HCT116 (cell line): ENCODE data around the gene CERK. TPM values are rescaled to one million over a fixed set of nuclear protein-coding genes. Genes with fewer than 3 reads are reported as not detected.
A peak's percentile ranks its signal among the peaks of the same experiment; 100 is the strongest.

Experiments
- ATAC-seq: fragments of 200-7000 bp; cut with Tn5 transposase; 2 replicates; pipeline ENCODE4 v1.9.1; 2020; ENCODE audit warnings: mild to moderate bottlenecking, moderate library complexity
- BruUV-seq: library from RNA; stranded (reverse); fragments of 400-500 nt; replicated peaks from 2 replicates; lab custom pipeline; 2021; lab: Mats Ljungman, UMichigan
- CTCF ChIA-PET: fragments of 300-600 bp; sonication (Branson Sonifier 250); formaldehyde crosslinking; loops from one replicate; lab custom pipeline; 2021; ENCODE audit warnings: antibody characterized with exemption; lab: Charles Lee
- POLR2A ChIA-PET: fragments of 300-600, 350-600 bp; sonication (Branson Sonifier 250); formaldehyde crosslinking; loops from one replicate; lab custom pipeline; 2021; ENCODE audit warnings: antibody characterized with exemption; lab: Charles Lee
- RAD21 ChIA-PET, 2 experiments: fragments of 300-600 bp; sonication (Branson Sonifier 250); formaldehyde crosslinking; loops; one replicate each; lab custom pipeline; 2023; ENCODE audit warnings: low total read pairs in 2 of 2; ENCODE audit not compliant: uncharacterized antibody in 2 of 2, unreplicated experiment in 2 of 2, low non-redundant PET in 1 of 2; lab: Charles Lee
- DNase-seq: peaks from one replicate; pipeline ENCODE4 v3.0.0-alpha.2; 2010; ENCODE audit warnings: low read depth, low spot score
- H2AFZ ChIP-seq: fragments of 200-600 bp; shearing (Covaris generic), sonication (generic); 2 replicates; pipeline ENCODE4 v1.6.1; 2017; ENCODE audit warnings: low read depth, mixed run types, mixed read lengths, antibody characterized with exemption, low read length; ENCODE audit not compliant: poor library complexity, severe bottlenecking
- H3K27ac ChIP-seq: 2 replicates; pipeline ENCODE4 v1.5.1; 2012; ENCODE audit warnings: low read depth, low read length
- H3K27me3 ChIP-seq: fragments of 200-600 bp; sonication (generic); 2 replicates; pipeline ENCODE4 v1.6.1; 2016; ENCODE audit warnings: mixed run types, low read length, mixed read lengths; ENCODE audit not compliant: insufficient read depth
- H3K36me3 ChIP-seq, 2 experiments: fragments of 200-500 bp in 1 of 2; fragments of 200-600 bp in 1 of 2; sonication (Bioruptor generic) in 1 of 2; sonication (generic) in 1 of 2; 2 replicates each; pipeline versions ENCODE4 v1.5.1 to v1.6.1; 2014 to 2016; ENCODE audit warnings: low read length in 2 of 2, inconsistent platforms in 1 of 2, mixed read lengths in 1 of 2, mixed run types in 1 of 2; ENCODE audit not compliant: insufficient read depth in 2 of 2, control insufficient read depth in 1 of 2
- H3K4me1 ChIP-seq, 2 experiments: fragments of 200-600 bp in 1 of 2; sonication (generic) in 1 of 2; 2 replicates each; pipeline versions ENCODE4 v1.5.1 to v1.6.1; 2012 to 2017; ENCODE audit warnings: low read length in 2 of 2, inconsistent platforms in 1 of 2, mild to moderate bottlenecking in 1 of 2, mixed read lengths in 1 of 2, mixed run types in 1 of 2, moderate library complexity in 1 of 2; ENCODE audit not compliant: insufficient read depth in 2 of 2, control insufficient read depth in 1 of 2
- H3K4me2 ChIP-seq: fragments of 200-600 bp; sonication (generic); 2 replicates; pipeline ENCODE4 v1.6.1; 2017; ENCODE audit warnings: mixed run types, low read length, mixed read lengths
- H3K4me3 ChIP-seq, 2 experiments: fragments of 200-600 bp in 1 of 2; sonication (generic) in 1 of 2; replicated peaks in 1 of 2; 2 replicates each; pipeline ENCODE4 v1.5.1; 2011 to 2016; ENCODE audit warnings: low read length in 2 of 2, control low read depth in 1 of 2, low read depth in 1 of 2, mild to moderate bottlenecking in 1 of 2, mixed read lengths in 1 of 2, mixed run types in 1 of 2
- H3K79me2 ChIP-seq: fragments of 200-600 bp; sonication (generic); 2 replicates; pipeline ENCODE4 v1.6.1; 2017; ENCODE audit warnings: mild to moderate bottlenecking, mixed run types, low read length, moderate library complexity, mixed read lengths; ENCODE audit not compliant: insufficient read depth
- H3K9ac ChIP-seq: fragments of 200-600 bp; sonication (generic); 2 replicates; pipeline ENCODE4 v1.6.1; 2016; ENCODE audit warnings: low read length, mixed read lengths
- H3K9me2 ChIP-seq: fragments of 200-600 bp; sonication (generic), shearing (Covaris generic); 2 replicates; pipeline ENCODE4 v1.6.1; 2017; ENCODE audit warnings: mixed run types, mild to moderate bottlenecking, moderate library complexity; ENCODE audit not compliant: insufficient read depth
- H3K9me3 ChIP-seq, 2 experiments: fragments of 200-500 bp in 1 of 2; fragments of 200-600 bp in 1 of 2; sonication (Bioruptor generic) in 1 of 2; sonication (generic) in 1 of 2; 2 replicates each; pipeline ENCODE4 v1.6.1; 2014 to 2017; ENCODE audit warnings: low read length in 2 of 2, mixed read lengths in 2 of 2, inconsistent platforms in 1 of 2, low read depth in 1 of 2, mild to moderate bottlenecking in 1 of 2, mixed run types in 1 of 2, moderate library complexity in 1 of 2; ENCODE audit not compliant: control insufficient read depth in 1 of 2, insufficient read depth in 1 of 2
- H4K20me1 ChIP-seq: fragments of 200-600 bp; sonication (generic), shearing (Covaris generic); 2 replicates; pipeline ENCODE4 v1.6.1; 2017; ENCODE audit warnings: mixed run types, mild to moderate bottlenecking, moderate library complexity; ENCODE audit not compliant: insufficient read depth
- CBX3 ChIP-seq: IDR thresholded peaks from 2 replicates; pipeline ENCODE4 v1.6.1; 2012; ENCODE audit warnings: low read depth
- CEBPB ChIP-seq: IDR thresholded peaks from 2 replicates; pipeline ENCODE4 v1.6.1; 2012; ENCODE audit warnings: low read depth
- CTCF ChIP-seq, 3 experiments: fragments of 200-600 bp in 1 of 3; sonication (generic) in 1 of 3; IDR thresholded peaks in 2 of 3; conservative IDR thresholded peaks in 1 of 3; 2 replicates each; pipeline ENCODE4 v1.5.1; 2012 to 2017; ENCODE audit warnings: low read depth in 2 of 3, low read length in 2 of 3, antibody characterized with exemption in 1 of 3, borderline replicate concordance in 1 of 3, control low read depth in 1 of 3, mild to moderate bottlenecking in 1 of 3, mixed read lengths in 1 of 3, mixed run types in 1 of 3, moderate library complexity in 1 of 3; ENCODE audit not compliant: insufficient read depth in 1 of 3
- POLR2AphosphoS5 ChIP-seq: IDR thresholded peaks from 2 replicates; pipeline ENCODE4 v1.6.1; 2011; ENCODE audit warnings: mild to moderate bottlenecking, low read depth, low read length, moderate library complexity
- RAD21 ChIP-seq: IDR thresholded peaks from 2 replicates; pipeline ENCODE4 v1.6.1; 2012; ENCODE audit warnings: low read depth, mild to moderate bottlenecking
- SP1 ChIP-seq: IDR thresholded peaks from 2 replicates; pipeline ENCODE4 v1.6.1; 2012; ENCODE audit warnings: low read depth
- SRF ChIP-seq: IDR thresholded peaks from 2 replicates; pipeline ENCODE4 v1.6.1; 2012; ENCODE audit warnings: low read depth
- TCF7L2 ChIP-seq: IDR thresholded peaks from 2 replicates; pipeline ENCODE4 v1.7.0; 2011; ENCODE audit warnings: borderline replicate concordance, inconsistent platforms; ENCODE audit not compliant: insufficient read depth, insufficient read length; ENCODE audit errors: extremely low read depth
- ZFX ChIP-seq: fragments of 450-650 bp; IDR thresholded peaks from 2 replicates; pipeline ENCODE4 v1.6.1; 2017
- intact Hi-C: fragments of 100-400 bp; cut with micrococcal nuclease; formaldehyde crosslinking; loops from 2 replicates; pipeline ENCODE4 v1.10.0; 2022
- total RNA-seq: library from RNA; stranded (reverse); gene quantifications from one replicate; pipeline ENCODE4 v1.2.1, GENCODE V29; 2021; ENCODE audit not compliant: unreplicated experiment

CERK gene
- total RNA-seq, 1 experiment from 2014 or later: 35.0 TPM

GRCh38 chr22:46682011-46682731 lies 55.9 kb downstream of the CERK start (continued):
- TF ChIP-seq ZFX (no peak), CBX3 (no peak), POLR2AphosphoS5 (no peak), SP1 (no peak), TCF7L2 (no peak), CEBPB (no peak)

- DNase-seq (no peak), ATAC-seq (peak; percentile 77)
- no peak overlapping the region for H3K4me2 ChIP-seq
- BruUV-seq: no TSS peak
- peaks cover 0 to 3% of the 10 kb centered on the region in 2 experiments; a peak in 1 of 4 replicates for H3K36me3 ChIP-seq
- H4K20me1 ChIP-seq: no peaks in the 10 kb centered on the region
- H3K4me1 ChIP-seq: no peaks in the 10 kb centered on the region
- no peaks in the 10 kb centered on the region for H3K27me3 ChIP-seq
- no peak overlapping the region for H3K9ac ChIP-seq
- intact Hi-C loops: no loop called here
- CTCF ChIA-PET: no interaction called here
- no peaks in the 10 kb centered on the region for H3K9me2 ChIP-seq
- H3K79me2 ChIP-seq: no peaks in the 10 kb centered on the region
- H3K27ac ChIP-seq: no peak overlapping the region
- no peak overlapping the region for H3K4me3 ChIP-seq
- TF ChIP-seq SRF (no peak), CTCF (IDR thresholded peaks at IDR 0.05 in 2 of 3, conservative IDR thresholded peaks at IDR 0.05 in 1 of 3; ENCODE audit: borderline replicate concordance in 1 of 3, insufficient read depth in 1 of 3, low read depth in 2 of 3, low read length in 2 of 3) (peak in 2 of 3 experiments; percentile 55 to 64; a peak in 4 of 6 replicates), RAD21 (peak; percentile 32; the same call in 1 of the 2 replicates)
- POLR2A ChIA-PET: no interaction called here
- RAD21 ChIA-PET: no interaction called here
- H2AFZ ChIP-seq: no peak overlapping the region
- no peaks in the 10 kb centered on the region for H3K9me3 ChIP-seq
These were observed 57.0 kb downstream of the CERK start for GRCh38 chr22:46681010-46681409.
